ENCODE data around the gene TTC33.
"Not testable (repeated sequence)": the region's sequence is repeated elsewhere in the genome, so short reads cannot be mapped to it uniquely, and the experiment has no call there.

TTC33 gene

DNA sequence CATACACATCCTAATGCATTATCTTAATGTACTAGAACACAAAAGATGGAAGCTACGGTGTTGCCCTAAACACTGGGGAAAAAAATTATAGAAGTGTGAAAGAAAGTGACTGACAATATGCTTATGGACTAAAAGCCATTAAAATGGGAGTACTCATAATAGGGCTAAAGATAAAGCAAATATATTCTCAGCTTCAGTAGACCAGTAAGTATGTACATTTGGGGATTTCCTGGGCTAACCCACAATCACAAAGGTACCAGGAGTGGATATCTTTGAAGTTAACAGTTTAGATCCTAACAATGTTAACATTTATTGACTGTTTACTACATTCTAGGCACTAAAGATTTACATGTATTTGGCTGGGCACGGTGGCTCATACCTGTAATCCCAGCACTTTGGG, 39.2 kb downstream of the TTC33 start:
- no peak for DNase-seq (ENCODE audit: low spot score)

DNA sequence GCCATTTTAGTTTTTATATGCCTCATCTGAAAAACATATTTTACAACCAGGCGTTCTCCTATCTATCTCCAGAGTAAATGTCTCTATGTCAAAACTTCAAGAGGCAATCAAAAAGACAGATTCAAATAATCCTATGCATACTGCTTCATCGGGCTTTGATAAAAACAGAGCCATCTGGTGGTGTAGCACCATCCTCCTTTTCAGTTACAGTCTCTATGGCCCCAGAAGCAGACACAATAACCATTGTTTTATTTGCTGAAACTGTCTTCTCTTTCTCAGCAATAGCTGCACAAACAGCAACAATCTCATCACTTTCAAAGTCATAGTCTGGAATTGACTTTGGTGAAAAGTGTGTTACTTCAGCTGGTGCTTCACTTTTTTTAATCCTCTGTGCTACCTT, 39.8 kb downstream of the TTC33 start:
- DNase-seq (ENCODE audit: low spot score): peak; percentile 69

DNA sequence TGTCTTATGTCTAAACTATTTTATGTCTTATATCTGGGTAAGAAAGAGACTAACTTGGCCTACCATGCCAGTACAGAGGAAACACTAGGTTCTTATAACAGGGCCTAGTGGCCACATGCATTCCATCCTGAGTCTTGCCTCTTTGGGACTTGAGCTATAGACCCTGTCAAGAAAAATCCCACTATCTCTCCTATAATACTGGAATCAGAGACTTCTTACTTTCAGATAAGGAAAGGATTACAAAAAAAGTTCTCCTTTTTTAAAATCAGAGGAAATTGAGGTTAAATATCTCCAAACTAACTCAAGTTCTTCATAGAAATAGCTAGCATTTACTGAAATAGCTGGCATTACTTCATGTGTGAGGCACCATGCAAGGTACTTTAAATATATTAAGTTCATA, 41.8 kb downstream of the TTC33 start:
- DNase-seq (ENCODE audit: low spot score): no peak

DNA sequence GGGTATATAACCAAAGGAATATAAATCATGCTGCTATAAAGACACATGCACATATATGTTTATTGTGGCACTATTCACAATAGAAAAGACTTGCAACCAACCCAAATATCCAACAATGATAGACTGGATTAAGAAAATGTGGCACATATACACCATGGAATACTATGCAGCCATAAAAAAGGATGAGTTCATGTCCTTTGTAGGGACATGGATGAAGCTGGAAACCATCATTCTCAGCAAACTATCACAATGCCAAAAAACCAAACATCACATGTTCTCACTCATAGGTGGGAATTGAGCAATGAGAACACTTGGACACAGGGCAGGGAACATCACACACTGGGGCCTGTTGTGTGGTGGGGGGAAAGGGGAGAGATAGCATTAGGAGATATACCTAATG, 45.2 kb downstream of the TTC33 start:
- DNase-seq (ENCODE audit: low spot score): not testable (repeated sequence)

DNA sequence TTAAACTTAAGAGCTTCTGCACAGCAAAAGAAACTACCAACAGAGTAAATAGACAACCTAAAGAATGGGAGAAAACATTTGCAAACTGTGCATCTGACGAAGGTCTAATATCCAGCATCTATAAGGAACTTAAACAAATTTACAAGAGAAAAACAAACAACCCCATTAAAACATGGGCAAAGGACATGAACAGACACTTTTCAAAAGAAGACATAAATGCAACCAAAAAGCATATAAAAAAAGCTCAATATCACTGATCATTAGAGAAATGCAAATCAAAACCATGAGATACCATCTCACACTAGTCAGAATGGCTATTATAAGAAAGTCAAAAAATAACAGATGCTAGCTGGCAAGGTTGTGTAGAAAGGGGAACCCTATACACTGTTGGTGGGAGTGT, 50.3 kb downstream of the TTC33 start:
- not testable (repeated sequence) for DNase-seq (ENCODE audit: low spot score)

DNA sequence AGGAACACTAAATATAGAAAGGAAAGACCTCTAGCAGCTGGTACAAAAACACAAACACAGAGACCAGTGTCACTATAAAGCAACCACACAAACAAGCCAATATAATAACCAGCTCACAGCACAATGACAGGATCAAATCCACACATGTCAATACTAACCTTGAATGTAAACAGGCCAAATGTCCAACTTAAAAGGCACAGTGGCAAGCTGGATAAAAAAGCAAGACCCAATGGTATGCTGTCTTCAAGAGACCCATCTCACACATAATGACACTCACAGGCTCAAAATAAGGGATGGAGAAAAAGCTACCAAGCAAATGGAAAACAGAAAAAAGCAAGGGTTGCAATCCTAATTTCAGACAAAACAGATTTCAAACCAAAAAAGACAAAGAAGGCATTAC, 53.7 kb downstream of the TTC33 start:
- DNase-seq (ENCODE audit: low spot score): not testable (repeated sequence)

DNA sequence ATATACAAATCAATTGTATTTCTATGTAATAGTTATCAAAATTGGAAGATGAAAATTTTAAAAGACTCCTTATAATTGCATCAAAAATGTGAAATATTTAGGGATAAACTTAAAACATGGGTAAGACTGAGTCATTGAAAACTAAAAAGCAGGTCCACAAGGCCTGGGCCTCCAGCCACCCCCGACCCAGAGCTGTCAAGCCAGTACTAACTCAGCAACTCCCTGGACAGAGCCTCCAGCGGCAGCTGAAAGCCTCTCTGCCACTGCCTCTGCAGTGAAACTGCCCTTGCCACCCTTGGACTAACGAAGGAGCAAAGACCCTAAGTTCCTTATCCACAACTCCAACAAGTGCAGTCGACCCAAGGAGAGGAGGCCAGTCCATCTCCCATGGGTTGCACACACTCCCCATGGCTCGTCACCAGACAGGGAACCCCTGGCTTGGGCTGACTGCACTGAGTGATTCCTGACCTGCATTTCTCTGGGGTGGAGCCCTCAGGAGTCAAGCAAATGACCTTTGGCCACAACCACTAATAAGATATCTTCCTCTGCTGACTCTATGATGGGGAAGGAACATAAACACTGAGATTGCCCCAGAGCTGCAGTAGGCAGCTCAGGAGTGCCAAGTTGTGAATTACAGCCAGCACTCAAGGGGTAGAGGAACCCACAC, 55.5 kb downstream of the TTC33 start:
- DNase-seq (ENCODE audit: low spot score): no peak

DNA sequence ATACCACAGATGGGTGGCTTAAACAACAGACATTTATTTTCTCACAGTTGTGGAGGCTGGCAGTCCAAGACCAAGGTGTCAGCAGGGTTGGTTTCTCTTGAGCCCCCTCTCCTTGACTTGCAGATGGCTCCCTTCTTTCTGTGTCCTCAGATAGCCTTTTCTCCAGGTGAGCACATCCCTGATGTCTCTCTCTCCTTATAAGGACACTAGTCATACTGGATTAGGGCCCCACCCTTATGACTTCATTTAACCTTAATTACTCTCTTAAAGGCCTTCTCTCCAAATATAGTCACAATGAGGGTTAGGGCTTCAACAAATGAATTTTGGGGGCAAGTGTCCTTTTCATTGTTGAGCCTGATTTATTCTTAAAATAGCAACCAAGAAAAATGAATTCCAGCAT, 61.3 kb downstream of the TTC33 start:
- no peak for DNase-seq (ENCODE audit: low spot score)

DNA sequence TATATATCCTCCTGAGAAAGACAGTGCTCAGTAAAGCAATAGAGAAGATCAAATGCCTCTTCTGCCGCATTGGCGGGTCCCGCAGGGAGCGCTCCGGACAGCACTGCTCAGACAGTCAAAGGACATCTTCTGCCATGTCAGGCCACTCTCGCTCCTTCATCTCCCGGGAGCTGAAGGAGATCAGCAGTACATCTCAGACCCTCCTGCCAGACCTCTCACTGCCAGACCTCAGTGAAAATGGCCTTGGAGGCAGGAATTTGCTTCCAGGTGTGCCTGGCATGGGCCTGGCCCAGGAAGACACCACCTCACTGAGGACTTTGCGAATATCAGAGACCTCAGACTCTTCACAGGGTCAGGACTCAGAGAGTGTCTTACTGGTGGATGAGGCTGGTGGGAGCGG, 63.9 kb downstream of the TTC33 start:
- no peak for DNase-seq (ENCODE audit: low spot score)

DNA sequence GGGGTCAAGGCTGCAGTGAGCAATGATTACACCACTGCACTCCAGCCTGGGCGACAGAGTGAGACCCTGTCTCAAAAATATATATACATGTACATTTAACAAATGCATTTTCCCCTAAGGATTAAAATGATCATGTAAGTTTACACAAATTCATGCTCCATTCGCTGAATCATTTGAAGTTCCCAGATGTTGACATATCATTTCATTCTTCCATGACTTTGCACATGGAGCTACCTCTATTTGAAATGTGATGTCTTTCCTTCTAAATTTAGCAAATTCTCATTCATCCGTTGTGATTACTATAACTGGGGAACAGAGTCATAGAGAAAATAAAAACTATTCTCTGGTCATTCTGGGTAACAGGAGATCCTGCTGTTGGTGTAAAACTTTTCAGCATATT, 65.5 kb downstream of the TTC33 start:
- no peak for DNase-seq (ENCODE audit: low spot score)

DNA sequence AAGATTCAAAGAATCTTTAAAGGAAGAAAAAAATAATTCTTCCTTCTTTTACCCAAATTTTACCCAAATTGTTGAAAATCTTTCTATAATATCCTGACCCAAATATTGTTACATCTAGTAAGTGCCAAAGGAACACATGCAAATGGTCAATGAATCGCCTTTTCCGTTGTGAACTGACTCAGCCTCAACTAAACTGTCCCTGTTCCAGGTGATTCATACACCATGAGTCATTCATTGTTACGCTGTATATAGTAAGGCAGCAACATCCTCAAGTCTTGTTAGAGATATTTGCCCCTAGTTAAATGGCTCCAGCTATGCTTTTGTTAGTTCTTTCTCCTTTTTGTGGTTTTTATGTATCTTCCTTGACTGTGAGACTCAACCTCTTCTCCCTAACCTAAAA, 66.3 kb downstream of the TTC33 start:
- DNase-seq (ENCODE audit: low spot score): no peak

DNA sequence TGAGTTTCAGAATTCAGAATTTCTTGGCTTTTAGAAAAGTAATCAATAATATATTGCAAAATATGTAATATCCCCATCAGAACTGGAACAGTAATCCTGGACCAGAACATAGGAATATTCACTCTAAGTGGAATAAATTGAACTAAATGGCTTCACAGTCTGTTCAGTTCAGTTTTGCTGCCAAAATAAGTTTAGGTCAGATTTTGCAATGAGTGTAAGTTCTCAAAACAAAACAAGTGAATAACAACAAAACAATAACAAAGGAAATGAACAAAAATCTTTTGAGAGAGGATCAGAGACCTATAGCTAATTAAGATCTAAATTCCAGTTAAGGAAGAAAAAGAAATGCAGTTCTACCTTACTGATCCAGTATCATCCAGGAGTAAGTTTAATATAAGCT, 66.8 kb downstream of the TTC33 start:
- no peak for DNase-seq (ENCODE audit: low spot score)

DNA sequence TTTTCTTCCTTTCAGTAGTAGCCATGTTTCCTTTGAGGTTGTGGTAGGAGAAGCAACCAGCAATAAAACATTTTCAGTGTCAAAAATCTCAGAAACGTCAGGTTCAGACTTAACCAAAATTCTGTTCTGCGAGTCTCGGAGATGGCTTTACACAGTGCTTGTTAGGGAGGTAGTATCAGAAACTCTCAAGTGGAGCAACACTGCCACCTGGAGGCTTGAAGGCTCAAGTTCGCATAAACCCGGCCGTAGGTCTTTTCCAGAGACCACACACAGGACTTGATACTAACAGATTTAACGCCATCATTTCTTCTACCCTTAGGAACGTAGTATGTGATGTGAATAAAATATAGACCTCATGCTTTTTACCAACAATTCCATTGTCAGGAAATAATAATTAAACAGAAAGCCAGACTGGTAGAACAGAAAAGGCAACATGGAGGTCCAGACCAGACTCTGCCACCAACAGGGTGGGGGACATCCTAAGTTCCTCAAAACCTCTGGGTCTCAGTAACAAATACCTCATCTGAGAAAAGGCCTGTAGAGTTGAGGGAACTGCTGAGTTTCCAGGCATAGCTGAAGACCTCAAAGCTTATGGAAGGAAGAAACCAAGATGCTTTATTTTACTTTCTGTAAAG, 67.5 kb downstream of the TTC33 start:
- DNase-seq (ENCODE audit: low spot score): peak; percentile 81

DNA sequence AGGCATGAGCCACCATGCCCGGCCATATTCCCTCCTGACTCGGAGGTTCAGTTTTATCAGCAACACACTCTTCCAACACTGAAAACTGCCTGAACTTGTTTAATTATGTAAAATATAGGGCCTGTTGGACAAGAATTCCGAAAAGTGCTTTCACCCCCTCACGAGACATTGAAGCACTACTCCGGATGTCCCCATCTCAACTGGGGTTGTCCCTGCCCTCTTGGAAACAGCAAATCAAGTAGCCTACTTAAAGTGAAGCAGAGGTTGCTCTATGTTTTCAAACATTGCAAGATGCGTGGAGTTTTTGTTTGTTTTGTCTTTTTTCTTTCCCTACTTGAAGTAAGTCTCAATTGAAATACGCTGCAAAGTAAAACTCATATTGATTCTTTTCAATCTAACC, 68.4 kb downstream of the TTC33 start:
- DNase-seq (ENCODE audit: low spot score): no peak

DNA sequence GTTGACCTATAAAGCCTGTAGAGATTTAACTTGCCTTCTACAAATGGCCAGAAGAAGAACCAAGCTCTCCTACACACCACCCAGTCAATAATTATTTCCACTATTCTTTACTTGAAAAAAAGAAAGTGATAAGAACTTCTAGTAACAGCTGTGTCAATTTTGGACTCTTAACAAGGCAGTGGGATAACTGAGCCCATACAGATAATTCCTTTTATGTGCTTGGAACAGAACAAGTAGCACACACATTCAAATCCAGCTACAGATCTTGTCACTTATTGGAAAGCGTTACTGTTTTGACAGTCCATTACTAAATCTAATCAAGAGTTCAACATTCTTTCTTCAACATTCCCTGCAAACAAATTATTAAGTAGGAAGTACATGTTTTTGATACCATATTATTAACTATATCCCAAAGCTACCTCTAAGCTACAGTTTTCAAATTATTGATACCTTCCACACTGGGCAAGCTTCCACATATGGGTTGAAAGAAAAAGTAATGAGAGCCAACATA, 69.7 kb downstream of the TTC33 start:
- no peak for DNase-seq (ENCODE audit: low spot score)

DNA sequence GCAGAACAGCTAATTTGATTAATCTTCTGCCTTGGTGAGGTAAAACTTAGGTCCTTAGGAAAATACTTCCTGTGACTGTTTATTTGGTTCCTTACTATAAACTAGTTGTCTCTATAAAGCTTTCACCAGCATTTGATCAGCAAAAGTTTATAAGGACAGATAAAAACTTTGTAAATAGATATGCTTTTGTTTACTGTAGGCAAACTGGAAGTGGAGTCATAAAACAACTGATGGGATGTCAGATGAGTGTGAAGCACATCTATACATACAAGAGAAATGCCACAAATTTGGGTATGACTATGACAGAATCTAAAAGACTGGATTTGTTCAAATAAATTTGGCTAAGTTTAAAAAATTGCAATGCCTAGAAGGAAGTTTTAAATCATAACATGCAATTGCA, 70.6 kb downstream of the TTC33 start:
- no peak for DNase-seq (ENCODE audit: low spot score)

DNA sequence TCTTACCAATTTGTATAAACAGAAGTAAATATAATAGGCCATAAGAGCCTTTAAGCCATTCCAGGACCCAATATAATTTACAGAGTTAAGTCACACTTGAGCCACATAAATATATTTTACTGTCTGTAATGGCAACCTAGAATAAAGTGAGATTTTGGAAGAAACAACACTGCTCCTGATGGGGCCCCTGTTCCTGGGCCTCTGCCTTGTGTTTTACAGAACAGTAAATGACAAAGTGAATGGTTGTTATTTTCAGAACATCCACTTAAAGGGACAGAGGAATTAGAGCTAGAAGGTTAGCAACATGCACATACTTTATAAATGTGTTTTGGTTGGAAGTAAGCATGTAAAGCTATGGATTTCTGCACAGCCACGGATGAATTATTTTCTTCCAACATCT, 72.5 kb downstream of the TTC33 start:
- no peak for DNase-seq (ENCODE audit: low spot score)

DNA sequence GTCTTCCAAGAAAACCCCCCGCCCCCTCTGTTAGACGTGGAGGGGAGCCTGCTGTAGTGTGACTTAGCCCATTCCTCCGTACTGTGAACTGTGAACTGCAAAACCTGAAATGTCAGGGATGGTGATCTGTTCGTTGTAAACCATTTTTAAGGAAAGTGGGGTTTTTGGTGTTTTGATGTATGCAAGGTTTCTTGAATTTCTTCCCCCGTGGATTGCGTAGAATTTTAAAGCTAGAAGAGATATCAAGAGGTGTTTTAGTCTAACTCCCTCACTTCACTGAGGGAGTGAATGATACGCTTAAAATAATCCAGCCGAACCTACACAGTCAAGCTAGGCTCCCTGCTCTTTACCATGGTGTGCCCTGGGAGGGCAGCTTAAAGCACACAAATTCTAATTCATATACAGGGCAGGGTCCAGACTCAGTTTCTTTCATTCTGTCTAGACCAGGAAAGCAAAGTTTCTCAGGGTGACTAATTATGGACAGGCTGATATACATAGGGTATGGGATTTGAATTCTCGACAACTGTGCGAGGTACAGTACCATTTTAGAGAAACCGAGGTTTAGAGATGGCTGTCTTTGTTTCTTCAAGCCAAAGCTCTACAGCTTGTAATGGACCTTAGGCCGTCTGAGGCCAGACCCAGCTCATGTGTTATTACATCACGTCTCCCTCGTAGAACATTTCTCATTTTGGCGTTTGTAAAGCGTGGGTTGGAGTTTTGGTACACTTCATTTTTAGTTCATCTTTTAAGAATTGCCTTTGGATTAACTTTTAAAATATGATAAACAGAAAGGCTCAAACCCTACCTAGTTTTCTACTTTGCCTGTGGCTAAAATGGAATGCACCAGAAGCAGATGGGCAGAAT, 73.4 kb downstream of the TTC33 start:
- no peak for DNase-seq (ENCODE audit: low spot score)

DNA sequence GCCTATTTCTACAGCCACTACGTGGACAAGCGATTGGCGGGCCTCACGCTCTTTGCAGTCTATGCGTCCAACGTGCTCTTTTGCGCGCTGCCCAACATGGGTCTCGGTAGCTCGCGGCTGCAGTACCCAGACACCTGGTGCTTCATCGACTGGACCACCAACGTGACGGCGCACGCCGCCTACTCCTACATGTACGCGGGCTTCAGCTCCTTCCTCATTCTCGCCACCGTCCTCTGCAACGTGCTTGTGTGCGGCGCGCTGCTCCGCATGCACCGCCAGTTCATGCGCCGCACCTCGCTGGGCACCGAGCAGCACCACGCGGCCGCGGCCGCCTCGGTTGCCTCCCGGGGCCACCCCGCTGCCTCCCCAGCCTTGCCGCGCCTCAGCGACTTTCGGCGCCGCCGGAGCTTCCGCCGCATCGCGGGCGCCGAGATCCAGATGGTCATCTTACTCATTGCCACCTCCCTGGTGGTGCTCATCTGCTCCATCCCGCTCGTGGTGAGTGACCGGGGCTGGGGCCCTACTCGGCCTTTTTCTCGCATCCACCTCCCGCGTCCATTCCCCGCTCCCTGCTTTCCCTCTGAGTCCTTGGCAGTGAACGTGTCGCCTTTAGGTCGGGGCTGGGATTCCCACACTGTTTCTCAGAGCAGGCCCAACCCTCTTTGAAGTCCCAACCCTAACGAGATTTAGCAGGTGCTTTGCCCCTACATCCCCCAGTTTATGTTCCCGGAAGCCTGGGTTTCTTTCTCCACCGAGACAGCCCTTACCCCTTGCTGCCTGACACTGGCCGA, 74.2 kb downstream of the TTC33 start:
- DNase-seq (ENCODE audit: low spot score): no peak

DNA sequence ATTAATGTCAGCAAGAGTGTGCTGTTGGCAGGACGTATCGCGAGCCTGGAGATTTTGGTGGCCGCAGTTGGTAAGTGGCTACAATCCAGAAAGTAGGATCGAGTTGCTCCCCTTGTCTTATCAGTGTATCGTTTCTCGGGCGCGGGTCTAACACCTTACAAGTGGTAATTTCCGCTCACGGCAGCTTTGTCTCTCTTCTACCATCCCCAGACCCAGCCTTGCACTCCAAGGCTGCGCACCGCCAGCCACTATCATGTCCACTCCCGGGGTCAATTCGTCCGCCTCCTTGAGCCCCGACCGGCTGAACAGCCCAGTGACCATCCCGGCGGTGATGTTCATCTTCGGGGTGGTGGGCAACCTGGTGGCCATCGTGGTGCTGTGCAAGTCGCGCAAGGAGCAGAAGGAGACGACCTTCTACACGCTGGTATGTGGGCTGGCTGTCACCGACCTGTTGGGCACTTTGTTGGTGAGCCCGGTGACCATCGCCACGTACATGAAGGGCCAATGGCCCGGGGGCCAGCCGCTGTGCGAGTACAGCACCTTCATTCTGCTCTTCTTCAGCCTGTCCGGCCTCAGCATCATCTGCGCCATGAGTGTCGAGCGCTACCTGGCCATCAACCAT, 74.9 kb downstream of the TTC33 start:
- DNase-seq (ENCODE audit: low spot score): no peak

DNA sequence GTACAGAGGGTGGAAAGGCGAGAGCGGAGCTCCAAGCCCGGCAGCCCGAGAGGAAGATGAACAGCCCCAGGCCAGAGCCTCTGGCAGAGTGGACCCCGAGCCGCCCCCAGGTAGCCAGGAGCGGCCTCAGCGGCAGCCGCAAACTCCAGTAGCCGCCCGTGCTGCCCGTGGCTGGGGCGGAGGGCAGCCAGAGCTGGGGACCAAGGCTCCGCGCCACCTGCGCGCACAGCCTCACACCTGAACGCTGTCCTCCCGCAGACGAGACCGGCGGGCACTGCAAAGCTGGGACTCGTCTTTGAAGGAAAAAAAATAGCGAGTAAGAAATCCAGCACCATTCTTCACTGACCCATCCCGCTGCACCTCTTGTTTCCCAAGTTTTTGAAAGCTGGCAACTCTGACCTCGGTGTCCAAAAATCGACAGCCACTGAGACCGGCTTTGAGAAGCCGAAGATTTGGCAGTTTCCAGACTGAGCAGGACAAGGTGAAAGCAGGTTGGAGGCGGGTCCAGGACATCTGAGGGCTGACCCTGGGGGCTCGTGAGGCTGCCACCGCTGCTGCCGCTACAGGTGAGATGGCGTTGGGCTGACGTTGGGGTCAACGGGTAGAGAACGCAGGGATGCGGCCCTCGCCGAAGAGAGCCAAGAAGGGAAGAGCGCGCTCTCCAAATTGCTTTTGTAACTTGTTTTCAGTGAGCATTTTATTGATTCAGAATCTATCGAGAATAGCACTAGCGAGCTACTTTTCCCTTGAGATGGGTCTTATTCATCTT, 75.7 kb downstream of the TTC33 start, which contains the start of gene PTGER4:
Gene PTGER4 (plus strand): TSS at position 3 of the 769 bp plus-strand sequence. CDS start 1,079 bp downstream, outside the sequence.
- no peak for DNase-seq (ENCODE audit: low spot score)
